HL-60/S4 treated with retinoic acid at 250 ng/mL for 4 days and 3 days (cell line): ENCODE results near the gene SDR39U1.

Experiments
- in situ Hi-C: fragments of 300-500 bp; cut with MboI; formaldehyde crosslinking; loops from 2 replicates; pipeline ENCODE4 v1.7.0; 2022; ENCODE audit warnings: low sequenced_read_pairs

Gene SDR39U1

DNA sequence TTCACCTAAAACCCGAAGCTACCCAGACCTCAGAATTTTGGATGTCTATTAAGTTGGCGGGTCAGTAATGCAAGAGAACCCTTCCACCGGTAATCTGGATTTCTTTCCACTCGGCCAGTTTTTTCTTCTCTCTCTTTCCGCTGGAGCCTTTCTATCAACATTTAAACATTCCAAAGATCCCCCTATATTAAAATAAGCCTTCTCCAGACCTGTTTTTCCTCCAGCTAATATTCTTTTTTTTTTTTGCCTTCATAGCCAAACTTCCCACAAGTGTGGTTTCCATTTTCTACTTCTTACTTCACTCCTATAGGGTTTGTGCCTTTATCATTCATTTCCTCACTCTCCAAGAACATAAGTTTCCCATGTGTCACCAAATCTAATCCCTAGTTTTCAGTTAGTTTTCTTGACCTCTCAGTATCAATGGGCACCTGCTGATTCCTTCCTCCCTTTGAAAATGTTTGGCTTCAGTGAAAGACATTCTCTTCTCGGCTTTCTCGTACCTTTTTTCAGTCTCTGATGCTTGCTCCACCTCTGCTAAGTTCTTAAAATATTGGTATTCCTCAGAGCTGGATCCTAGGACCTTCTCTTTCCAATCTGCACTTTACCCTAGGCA is 583 bp upstream of the SDR39U1 start:
- in situ Hi-C loops, result loop anchor here (25.0 kb wide), 1 partner anchor 206 kb away; the partner anchor contains the start of genes GMPR2, NEDD8 and TINF2

DNA sequence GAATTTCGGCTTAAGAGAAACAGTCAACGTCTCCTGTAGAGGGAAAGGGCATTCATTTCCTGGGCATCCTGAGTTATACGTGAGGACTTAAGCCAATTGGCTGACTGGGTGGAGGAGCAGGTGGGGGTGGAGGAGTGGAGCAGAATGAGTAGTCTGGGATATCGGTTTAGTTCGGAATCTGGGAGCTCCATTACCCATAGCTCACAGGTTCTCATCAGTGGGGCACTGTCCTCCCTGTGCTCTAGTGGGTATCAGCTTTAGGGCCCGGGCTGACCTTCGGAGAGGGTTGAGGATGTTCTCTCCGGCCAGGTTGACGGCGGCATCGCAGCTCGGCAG is 704 bp downstream of the SDR39U1 start:
- in situ Hi-C loops, result loop anchor here (25.0 kb wide), 1 partner anchor 205 kb away; the partner anchor contains the start of genes GMPR2, NEDD8 and TINF2

DNA sequence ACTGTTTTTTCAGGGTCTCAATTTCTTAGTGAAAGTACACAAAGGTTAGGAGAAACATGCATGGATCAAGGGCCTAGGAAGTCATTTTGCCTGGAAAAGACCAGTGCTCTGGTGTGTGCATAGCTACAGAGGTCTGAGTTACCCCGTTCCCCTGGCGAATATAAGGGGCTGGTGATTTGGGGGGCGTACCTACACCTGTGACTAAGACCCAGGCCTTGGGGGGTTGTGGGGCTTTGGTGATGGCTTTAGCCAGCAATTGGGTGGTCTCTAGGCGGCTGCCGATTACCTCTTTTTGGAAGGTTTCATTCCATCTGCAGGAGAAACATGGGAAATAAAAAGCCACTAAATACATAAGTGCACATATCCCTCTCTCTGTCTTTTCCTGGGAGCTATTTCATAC is 1.1 kb downstream of the SDR39U1 start:
- in situ Hi-C loops, result loop anchor here (25.0 kb wide), 1 partner anchor 204 kb away; the partner anchor contains the start of genes GMPR2, NEDD8 and TINF2

- in situ Hi-C loops, result loop anchor here (25.0 kb wide), 1 partner anchor 204 kb away; the partner anchor contains the start of genes GMPR2, NEDD8 and TINF2
These were observed 1.8 kb downstream of the SDR39U1 start for GRCh38 chr14:24440606-24441399.

DNA sequence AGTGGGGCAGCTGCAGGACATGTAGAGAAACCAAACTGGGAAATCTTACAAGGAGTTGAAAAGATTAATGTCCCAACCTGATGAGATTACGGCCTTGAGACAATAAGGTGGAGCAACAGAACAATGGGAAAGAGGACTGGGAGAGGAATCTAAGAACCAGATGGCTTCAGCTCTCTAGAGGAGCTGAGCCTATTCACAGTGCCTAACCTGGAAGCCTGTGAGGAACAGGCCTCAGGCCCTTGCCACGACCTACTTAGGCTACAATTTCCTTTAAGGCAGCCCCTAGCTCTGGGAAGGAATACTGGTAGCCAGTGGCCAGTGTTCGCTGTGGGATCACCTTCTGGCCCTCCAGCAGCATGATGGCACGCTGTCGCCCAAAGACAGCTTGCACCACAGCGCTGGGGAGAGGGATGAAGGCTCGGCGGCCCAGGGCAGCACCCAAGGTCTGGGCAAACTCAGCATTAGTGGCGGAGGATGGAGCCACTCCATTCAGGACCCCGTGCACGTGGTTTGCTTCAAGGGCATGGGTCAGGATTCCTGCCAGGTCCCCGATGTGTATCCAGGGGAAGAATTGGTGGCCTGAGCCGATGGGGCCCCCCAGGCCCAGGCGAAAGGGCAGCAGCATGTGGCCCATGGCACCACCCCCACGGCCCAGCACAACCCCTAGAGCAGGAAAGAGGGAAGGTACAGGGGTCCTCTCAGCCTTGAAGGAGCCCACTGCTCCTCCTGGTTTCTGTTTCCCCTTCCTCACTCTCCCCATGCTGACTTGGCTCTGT is 2.6 kb downstream of the SDR39U1 start:
- in situ Hi-C loops, result loop anchor here (5.0 to 25.0 kb wide), 2 partner anchors 108 to 203 kb away; partner anchors contain the start of genes GMPR2, NEDD8 and TINF2

- in situ Hi-C loops, result loop anchor here (5.0 to 25.0 kb wide), 2 partner anchors 107 to 202 kb away; partner anchors contain the start of genes GMPR2, NEDD8 and TINF2
These were observed 3.3 kb downstream of the SDR39U1 start for GRCh38 chr14:24439257-24439656.

DNA sequence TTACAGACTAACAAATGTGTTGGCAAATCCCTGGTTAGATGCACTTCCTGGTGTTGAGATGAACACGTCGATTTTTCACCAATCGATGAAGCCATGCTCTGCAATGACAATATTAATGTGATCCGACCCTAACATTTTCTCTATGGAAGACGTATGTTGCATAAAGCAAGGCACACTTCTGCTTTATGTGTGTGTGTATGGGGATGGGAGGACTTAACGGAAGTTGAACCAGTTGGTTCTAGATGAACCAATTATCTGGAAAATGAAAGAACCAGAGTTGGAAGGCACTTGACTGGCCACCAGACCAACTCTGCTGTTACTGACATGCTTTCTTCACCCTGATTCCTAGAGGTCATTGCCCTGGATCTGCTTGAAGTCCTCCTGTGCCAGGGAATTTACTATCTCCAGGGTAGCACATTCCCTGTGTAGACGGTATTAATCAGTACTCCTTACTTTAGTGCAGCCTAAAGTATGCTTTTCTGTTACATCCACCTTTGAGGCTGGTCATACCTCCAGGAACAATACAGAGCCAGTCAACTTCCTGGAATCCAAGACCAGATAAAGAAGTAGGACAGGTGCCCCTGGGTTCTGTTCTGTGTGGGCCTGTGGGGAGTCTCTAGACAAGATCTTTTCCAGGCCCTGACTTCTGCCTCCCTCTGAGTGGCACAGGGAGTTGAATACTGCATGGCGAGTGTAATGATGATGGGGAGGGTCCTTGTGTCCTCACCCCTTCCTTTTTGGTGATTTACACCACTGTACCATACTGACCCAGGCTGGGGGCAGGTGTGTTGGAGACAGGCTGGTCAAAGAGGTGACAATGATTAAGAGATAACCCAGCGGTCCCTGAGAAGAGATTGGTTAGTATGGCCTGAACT is 4.1 kb downstream of the SDR39U1 start:
- in situ Hi-C loops, result loop anchor here (5.0 to 25.0 kb wide), 2 partner anchors 106 to 201 kb away; partner anchors contain the start of genes GMPR2, NEDD8 and TINF2

DNA sequence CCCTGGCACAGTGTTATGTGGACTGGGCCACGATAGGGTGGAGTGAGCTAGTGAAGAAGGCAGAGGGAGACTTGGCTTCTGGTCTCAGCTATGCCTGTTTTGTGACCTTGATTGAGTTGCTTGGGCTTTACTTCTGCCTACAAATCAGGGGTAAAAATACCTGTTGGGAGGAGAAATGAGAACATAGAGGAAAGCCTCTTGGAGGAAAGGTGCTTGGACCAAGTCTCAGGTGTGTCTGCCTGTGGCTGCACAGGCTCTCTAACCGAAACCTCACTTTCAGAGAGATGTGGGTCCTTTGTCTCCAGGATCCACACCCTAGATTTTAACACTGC is 4.9 kb downstream of the SDR39U1 start:
- in situ Hi-C loops, result loop anchor here (5.0 to 25.0 kb wide), 2 partner anchors 105 to 200 kb away; partner anchors contain the start of genes GMPR2, NEDD8 and TINF2

- in situ Hi-C loops, result loop anchor here (5.0 to 25.0 kb wide), 2 partner anchors 105 to 200 kb away; partner anchors contain the start of genes GMPR2, NEDD8 and TINF2
These were observed 5.4 kb downstream of the SDR39U1 start for GRCh38 chr14:24437020-24437735.

GRCh38 chr14:24436355-24437019 is 6.1 kb downstream of the SDR39U1 start:
- in situ Hi-C loops, result loop anchor here (5.0 to 25.0 kb wide), 2 partner anchors 104 to 199 kb away; partner anchors contain the start of genes GMPR2, NEDD8 and TINF2

DNA sequence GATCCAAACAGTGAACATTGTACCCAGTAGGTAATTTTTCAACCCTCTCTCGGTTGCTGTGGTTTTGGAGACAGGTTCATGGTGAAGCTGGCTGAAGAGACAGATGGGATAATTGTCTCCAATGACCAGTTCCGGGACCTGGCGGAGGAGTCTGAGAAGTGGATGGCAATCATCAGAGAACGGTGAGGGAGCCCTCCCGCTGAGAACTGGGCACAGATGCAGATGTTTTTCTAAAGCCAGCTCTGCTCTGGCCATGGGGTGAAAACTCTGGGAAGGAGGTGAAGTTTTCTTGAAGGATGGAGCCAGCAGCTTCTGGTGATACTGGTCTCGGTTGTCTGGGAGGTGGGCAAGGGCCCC is 6.6 kb downstream of the SDR39U1 start:
- in situ Hi-C loops, result loop anchor here (5.0 to 25.0 kb wide), 2 partner anchors 104 to 199 kb away; partner anchors contain the start of genes GMPR2, NEDD8 and TINF2

- in situ Hi-C loops, result loop anchor here (5.0 to 25.0 kb wide), 2 partner anchors 103 to 198 kb away; partner anchors contain the start of genes GMPR2, NEDD8 and TINF2
These were observed 7.3 kb downstream of the SDR39U1 start for GRCh38 chr14:24435192-24435810.

DNA sequence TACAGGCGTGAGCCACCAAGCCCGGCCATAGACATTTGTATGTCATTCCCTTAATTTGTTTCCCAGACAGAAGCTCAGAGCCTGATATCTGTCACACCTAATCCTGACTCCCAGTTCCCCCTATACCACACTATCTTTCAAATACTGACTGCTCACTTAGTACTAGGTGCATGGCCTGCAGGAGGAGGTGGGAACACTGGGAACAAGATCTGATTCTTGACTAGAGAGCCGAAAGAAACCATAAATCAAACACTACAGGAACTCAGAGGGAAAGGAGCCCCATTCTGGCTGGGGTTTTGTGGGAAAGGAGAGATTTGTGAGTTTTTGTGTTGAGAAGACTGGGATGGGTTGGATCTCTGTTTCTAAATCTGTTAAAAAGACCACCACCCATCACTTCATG is 7.9 kb downstream of the SDR39U1 start:
- in situ Hi-C loops, result loop anchor here (5.0 to 25.0 kb wide), 2 partner anchors 102 to 197 kb away; partner anchors contain the start of genes GMPR2, NEDD8 and TINF2

- in situ Hi-C loops, result loop anchor here (25.0 kb wide), 1 partner anchor 197 kb away; the partner anchor contains the start of genes GMPR2, NEDD8 and TINF2
These were observed 8.5 kb downstream of the SDR39U1 start for GRCh38 chr14:24434036-24434435.

DNA sequence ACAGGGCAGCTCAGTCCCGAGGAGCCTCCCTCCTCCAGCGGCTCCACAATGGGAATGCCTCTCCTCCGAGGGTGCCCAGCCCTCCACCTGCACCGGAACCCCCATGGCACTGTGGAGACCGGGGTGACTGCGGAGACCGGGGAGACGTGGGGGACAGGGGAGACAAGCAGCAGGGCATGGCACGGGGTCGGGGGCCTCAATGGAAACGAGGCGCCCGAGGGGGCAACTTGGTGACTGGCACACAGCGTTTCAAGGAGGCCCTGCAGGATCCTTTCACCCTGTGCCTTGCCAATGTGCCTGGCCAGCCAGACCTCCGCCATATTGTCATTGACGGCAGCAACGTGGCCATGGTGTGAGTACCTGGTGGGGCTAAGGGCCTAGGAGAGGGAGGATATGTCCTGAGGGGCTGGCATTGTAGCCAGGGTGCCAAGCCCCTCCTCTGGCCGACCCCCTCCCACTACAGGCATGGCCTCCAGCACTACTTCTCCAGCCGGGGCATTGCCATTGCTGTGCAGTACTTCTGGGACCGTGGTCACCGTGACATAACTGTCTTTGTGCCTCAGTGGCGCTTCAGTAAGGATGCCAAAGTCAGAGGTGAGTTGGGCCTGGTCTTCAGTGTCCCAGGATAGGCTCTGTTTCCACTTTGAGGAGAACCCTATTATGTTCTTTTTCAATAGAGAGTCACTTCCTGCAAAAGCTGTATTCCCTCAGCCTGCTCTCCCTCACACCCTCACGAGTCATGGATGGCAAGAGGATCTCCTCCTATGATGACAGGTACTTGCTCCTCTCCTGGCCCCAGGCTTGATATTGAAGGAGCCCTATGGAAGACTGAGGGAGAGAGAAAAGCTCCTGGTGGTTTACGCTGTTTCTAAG is 10.1 kb downstream of the SDR39U1 start:
- in situ Hi-C loops, result loop anchor here (25.0 kb wide), 1 partner anchor 195 kb away; the partner anchor contains the start of genes GMPR2, NEDD8 and TINF2

DNA sequence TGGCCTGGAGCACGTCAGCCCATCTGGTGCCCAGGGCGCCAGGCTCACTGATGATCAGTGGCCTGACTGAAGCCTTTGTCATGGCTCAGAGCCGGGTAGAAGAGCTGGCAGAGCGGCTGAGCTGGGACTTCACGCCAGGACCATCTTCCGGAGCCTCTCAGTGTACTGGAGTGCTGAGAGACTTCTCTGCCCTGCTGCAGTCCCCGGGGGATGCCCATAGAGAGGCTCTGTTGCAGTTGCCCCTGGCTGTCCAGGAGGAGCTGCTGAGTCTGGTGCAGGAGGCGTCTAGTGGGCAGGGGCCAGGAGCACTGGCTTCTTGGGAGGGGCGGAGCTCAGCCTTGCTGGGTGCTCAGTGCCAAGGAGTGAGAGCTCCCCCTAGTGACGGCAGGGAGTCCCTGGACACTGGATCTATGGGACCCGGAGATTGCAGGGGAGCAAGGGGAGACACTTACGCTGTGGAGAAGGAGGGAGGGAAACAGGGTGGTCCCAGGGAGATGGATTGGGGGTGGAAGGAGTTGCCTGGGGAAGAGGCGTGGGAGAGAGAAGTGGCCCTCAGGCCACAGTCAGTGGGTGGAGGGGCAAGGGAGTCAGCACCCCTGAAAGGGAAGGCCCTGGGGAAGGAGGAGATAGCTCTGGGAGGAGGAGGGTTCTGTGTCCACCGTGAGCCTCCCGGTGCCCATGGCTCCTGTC is 10.9 kb downstream of the SDR39U1 start:
- in situ Hi-C loops, result loop anchor here (25.0 kb wide), 1 partner anchor 194 kb away; the partner anchor contains the start of genes GMPR2, NEDD8 and TINF2
